ENCODE measurements around the gene PIEZO2. TPM values are rescaled to one million over a fixed set of nuclear protein-coding genes. Genes with fewer than 3 reads are reported as not detected.
"Not testable (repeated sequence)": the region's sequence is repeated elsewhere in the genome, so short reads cannot be mapped to it uniquely, and the experiment has no call there.

Gene PIEZO2
- polyA plus RNA-seq (2011; rRNA removed) = 2.7 and 2.8 TPM in 2 replicates
- 6.5 and 8.0 TPM in 2 replicates for polyA minus RNA-seq (2011; rRNA and poly(A)+ RNA removed)

GRCh38 chr18:11149441-11150270, at the start of gene PIEZO2:
Gene PIEZO2 (minus strand): TSS chr18:11149569. CDS start chr18:11148588, 981 bp downstream.
- H3K27me3 ChIP-seq (ENCODE audit: control insufficient read depth, insufficient read depth, low read length) = peaks cover 57% of the 10 kb centered on the region
- peaks cover 3% of the 10 kb centered on the region; the same call in 1 of the 2 replicates for H3K9me3 ChIP-seq (ENCODE audit: control insufficient read depth, insufficient read depth, low read length)
- CTCF ChIA-PET = interaction anchor here (1.6 to 9.7 kb wide), 2 partner anchors 298 to 589 kb away, joined by 5 to 185 read pairs; no protein-coding TSS in a partner anchor
- H3K4me3 ChIP-seq (ENCODE audit: low read depth, low read length) = peak within 1 kb of the TSS; percentile 46
- H3K27ac ChIP-seq (ENCODE audit: low read depth, low read length) = no peak within 1 kb of the TSS
- POLR2A ChIA-PET = no interaction called here
- TF ChIP-seq CTCF (IDR thresholded peaks at IDR 0.05; ENCODE audit: low read depth, low read length) = no peak
- no peak for DNase-seq (ENCODE audit: low read depth, low spot score)

DNA sequence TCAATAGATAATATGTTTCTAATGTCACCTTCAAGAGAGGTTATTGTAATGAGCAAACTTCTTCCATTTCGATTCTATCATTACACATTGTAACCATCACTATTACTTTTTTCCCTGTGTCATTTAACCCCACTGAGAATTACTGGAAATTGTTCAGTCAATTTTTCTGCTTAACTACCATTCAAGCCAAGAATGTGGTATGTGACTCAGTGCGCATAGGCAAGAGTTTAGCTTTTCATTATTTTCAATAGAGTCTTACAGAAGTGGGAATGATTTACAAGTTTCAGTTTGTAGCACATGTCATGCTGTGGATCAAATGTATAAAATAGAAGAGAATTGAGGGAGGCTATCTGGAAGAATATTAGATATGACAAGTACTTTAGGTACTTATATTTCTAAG, 34.3 kb upstream of the PIEZO2 start:
- no peak overlapping the region for H3K27ac ChIP-seq (ENCODE audit: low read depth, low read length)
- ChIA-PET POLR2A (no interaction called here), CTCF (no interaction called here)
- no peak for DNase-seq (ENCODE audit: low read depth, low spot score)
- no peak for TF ChIP-seq CTCF (IDR thresholded peaks at IDR 0.05; ENCODE audit: low read depth, low read length)
- H3K27me3 ChIP-seq (ENCODE audit: control insufficient read depth, insufficient read depth, low read length) = no peaks in the 10 kb centered on the region
- no peaks in the 10 kb centered on the region for H3K9me3 ChIP-seq (ENCODE audit: control insufficient read depth, insufficient read depth, low read length)
- no peak overlapping the region for H3K4me3 ChIP-seq (ENCODE audit: low read depth, low read length)

GRCh38 chr18:11181629-11182028, 32.3 kb upstream of the PIEZO2 start:
- POLR2A ChIA-PET; CTCF ChIA-PET; H3K27me3 ChIP-seq (ENCODE audit: control insufficient read depth, insufficient read depth, low read length): not testable (repeated sequence)

GRCh38 chr18:11179959-11180519, 30.7 kb upstream of the PIEZO2 start:
- Histone ChIP-seq H3K9me3 (ENCODE audit: control insufficient read depth, insufficient read depth, low read length) (no peaks in the 10 kb centered on the region), H3K27ac (ENCODE audit: low read depth, low read length) (no peak overlapping the region), H3K27me3 (ENCODE audit: control insufficient read depth, insufficient read depth, low read length) (no peaks in the 10 kb centered on the region), H3K4me3 (ENCODE audit: low read depth, low read length) (no peak overlapping the region)
- no peak for TF ChIP-seq CTCF (IDR thresholded peaks at IDR 0.05; ENCODE audit: low read depth, low read length)
- POLR2A ChIA-PET = no interaction called here
- no peak for DNase-seq (ENCODE audit: low read depth, low spot score)
- CTCF ChIA-PET = interaction anchor here (1.3 kb wide), 1 partner anchor 339 kb away, joined by 4 read pairs; no protein-coding TSS in a partner anchor

More at GRCh38 chr18:11181629-11182028, 32.3 kb upstream of the PIEZO2 start:
- not testable (repeated sequence) for H3K9me3 ChIP-seq (ENCODE audit: control insufficient read depth, insufficient read depth, low read length); H3K4me3 ChIP-seq (ENCODE audit: low read depth, low read length); H3K27ac ChIP-seq (ENCODE audit: low read depth, low read length); DNase-seq (ENCODE audit: low read depth, low spot score)

GRCh38 chr18:11178951-11179549, 29.7 kb upstream of the PIEZO2 start:
- H3K9me3 ChIP-seq (ENCODE audit: control insufficient read depth, insufficient read depth, low read length) = no peaks in the 10 kb centered on the region
- no peak overlapping the region for H3K4me3 ChIP-seq (ENCODE audit: low read depth, low read length)
- DNase-seq (ENCODE audit: low read depth, low spot score) = no peak
- H3K27ac ChIP-seq (ENCODE audit: low read depth, low read length) = no peak overlapping the region
- TF ChIP-seq CTCF (IDR thresholded peaks at IDR 0.05; ENCODE audit: low read depth, low read length) = no peak
- H3K27me3 ChIP-seq (ENCODE audit: control insufficient read depth, insufficient read depth, low read length) = no peaks in the 10 kb centered on the region
- ChIA-PET POLR2A (no interaction called here), CTCF (interaction anchor here (1.3 to 1.6 kb wide), 2 partner anchors 340 to 392 kb away, joined by 4 read pairs; no protein-coding TSS in a partner anchor)
